ENCODE data around the gene FUZ. TPM values are rescaled to one million over a fixed set of nuclear protein-coding genes. Genes with fewer than 3 reads are reported as not detected.

Gene FUZ
- total RNA-seq, 4 donors from 2014 or later: 14.8 to 23.0 (median 20.1) TPM

- no peak for TF ChIP-seq CTCF (IDR thresholded peaks at IDR 0.05)
- TF ChIP-seq POLR2A (IDR thresholded peaks at IDR 0.05): no peak
- no peak for TF ChIP-seq EP300 (IDR thresholded peaks at IDR 0.05)
- TF ChIP-seq POLR2AphosphoS5 (IDR thresholded peaks at IDR 0.05): no peak
- no peak for ATAC-seq
- Histone ChIP-seq H3K4me3 (no peak overlapping the region), H3K36me3 (peaks cover 0 to 100% of the 10 kb centered on the region in 2 donors), H3K9me3 (no peaks in the 10 kb centered on the region), H3K4me1 (no peaks in the 10 kb centered on the region), H3K27me3 (no peaks in the 10 kb centered on the region), H3K27ac (no peak overlapping the region)
- 40 to 69% methylated on average over 5 of the region's 9 CpGs for WGBS, 2 donors (ENCODE audit: low coverage in 1 of 2)
These were observed 19.5 kb upstream of the FUZ start for GRCh38 chr19:49832556-49832955.

GRCh38 chr19:49831592-49831991, 18.5 kb upstream of the FUZ start:
- 97% methylated on average over 6 of the region's 8 CpGs; no CpG with 5 or more reads in 1 of the 2 donors for WGBS, 2 donors (ENCODE audit: low coverage in 1 of 2)

GRCh38 chr19:49830766-49831165, 17.7 kb upstream of the FUZ start:
- no peak for ATAC-seq
- WGBS, 2 donors (ENCODE audit: low coverage in 1 of 2): no CpG with 5 or more reads among the region's 12 CpGs
- Histone ChIP-seq H3K4me3 (no peak overlapping the region), H3K4me1 (no peaks in the 10 kb centered on the region), H3K27ac (no peak overlapping the region), H3K36me3 (peaks cover 0 to 92% of the 10 kb centered on the region in 2 donors), H3K9me3 (no peaks in the 10 kb centered on the region), H3K27me3 (no peaks in the 10 kb centered on the region)
- TF ChIP-seq EP300 (IDR thresholded peaks at IDR 0.05) (no peak), POLR2AphosphoS5 (IDR thresholded peaks at IDR 0.05) (no peak), POLR2A (IDR thresholded peaks at IDR 0.05) (no peak), CTCF (IDR thresholded peaks at IDR 0.05) (no peak)

More at GRCh38 chr19:49831592-49831991, 18.5 kb upstream of the FUZ start:
- H3K27ac ChIP-seq: no peak overlapping the region
- no peak overlapping the region for H3K4me3 ChIP-seq
- no peaks in the 10 kb centered on the region for H3K4me1 ChIP-seq
- H3K27me3 ChIP-seq: no peaks in the 10 kb centered on the region
- ATAC-seq: no peak
- peaks cover 0 to 100% of the 10 kb centered on the region in 2 donors for H3K36me3 ChIP-seq
- TF ChIP-seq POLR2A (IDR thresholded peaks at IDR 0.05) (no peak), CTCF (IDR thresholded peaks at IDR 0.05) (no peak), POLR2AphosphoS5 (IDR thresholded peaks at IDR 0.05) (no peak), EP300 (IDR thresholded peaks at IDR 0.05) (no peak)
- H3K9me3 ChIP-seq: no peaks in the 10 kb centered on the region

GRCh38 chr19:49829721-49830120, 16.6 kb upstream of the FUZ start:
- no peaks in the 10 kb centered on the region for H3K4me1 ChIP-seq
- TF ChIP-seq CTCF (IDR thresholded peaks at IDR 0.05) (no peak), POLR2A (IDR thresholded peaks at IDR 0.05) (no peak)
- peaks cover 0 to 84% of the 10 kb centered on the region in 2 donors for H3K36me3 ChIP-seq
- no peak overlapping the region for H3K4me3 ChIP-seq
- no peaks in the 10 kb centered on the region for H3K9me3 ChIP-seq
- no peaks in the 10 kb centered on the region for H3K27me3 ChIP-seq
- no peak for ATAC-seq
- no peak overlapping the region for H3K27ac ChIP-seq
- WGBS, 2 donors (ENCODE audit: low coverage in 1 of 2): 100% methylated on average over 2 of the region's 18 CpGs; no CpG with 5 or more reads in 1 of the 2 donors

- ATAC-seq: no peak
- no peak overlapping the region for H3K27ac ChIP-seq
- 89% methylated on average over 5 of the region's 8 CpGs; no CpG with 5 or more reads in 1 of the 2 donors for WGBS, 2 donors (ENCODE audit: low coverage in 1 of 2)
- no peaks in the 10 kb centered on the region for H3K4me1 ChIP-seq
- H3K27me3 ChIP-seq: no peaks in the 10 kb centered on the region
- peaks cover 0 to 84% of the 10 kb centered on the region in 2 donors for H3K36me3 ChIP-seq
- TF ChIP-seq CTCF (IDR thresholded peaks at IDR 0.05) (no peak), POLR2AphosphoS5 (IDR thresholded peaks at IDR 0.05) (no peak), EP300 (IDR thresholded peaks at IDR 0.05) (no peak), POLR2A (IDR thresholded peaks at IDR 0.05) (no peak)
- H3K9me3 ChIP-seq: no peaks in the 10 kb centered on the region
- no peak overlapping the region for H3K4me3 ChIP-seq
These were observed 16.1 kb upstream of the FUZ start for GRCh38 chr19:49829200-49829599.

All from gastroesophageal sphincter (tissue), 4 donors.